Fibroblast of lung (primary cell): ENCODE results near the gene TMPRSS13. TPM values are rescaled to one million over a fixed set of nuclear protein-coding genes. Genes with fewer than 3 reads are reported as not detected.
"Not testable (repeated sequence)": the region's sequence is repeated elsewhere in the genome, so short reads cannot be mapped to it uniquely, and the experiment has no call there.

Experiments
- DNase-seq, 2 donors: peaks; one replicate each; pipeline versions ENCODE4 v3.0.0 to v3.0.0-alpha.2; 2010; ENCODE audit warnings: low read depth in 2 of 2
- H2AFZ ChIP-seq: 2 replicates; pipeline ENCODE4 v1.5.1; 2012; ENCODE audit warnings: low read length, control low read depth, inconsistent platforms
- H3K27ac ChIP-seq: 2 replicates; pipeline ENCODE4 v1.5.1; 2011; ENCODE audit warnings: low read length, control low read depth; ENCODE audit not compliant: insufficient read depth
- H3K27me3 ChIP-seq: 2 replicates; pipeline ENCODE4 v1.5.1; 2011; ENCODE audit warnings: mild to moderate bottlenecking, low read length; ENCODE audit not compliant: control insufficient read depth, insufficient read depth
- H3K36me3 ChIP-seq: 2 replicates; pipeline ENCODE4 v1.5.1; 2011; ENCODE audit warnings: low read length; ENCODE audit not compliant: control insufficient read depth, insufficient read depth
- H3K4me1 ChIP-seq: 2 replicates; pipeline ENCODE4 v1.5.1; 2011; ENCODE audit warnings: low read length; ENCODE audit not compliant: control insufficient read depth, insufficient read depth; ENCODE audit errors: extremely low read depth
- H3K4me2 ChIP-seq: 2 replicates; pipeline ENCODE4 v1.5.1; 2011; ENCODE audit warnings: low read length, control low read depth; ENCODE audit not compliant: insufficient read depth; ENCODE audit errors: extremely low read depth
- H3K4me3 ChIP-seq, 4 experiments: fragments of 200-600 bp in 1 of 4; sonication (generic) in 1 of 4; replicated peaks in 1 of 4; 2 replicates each; pipeline ENCODE4 v1.5.1; 2011 to 2016; ENCODE audit warnings: low read length in 4 of 4, low read depth in 3 of 4, mild to moderate bottlenecking in 3 of 4, control low read depth in 2 of 4, inconsistent platforms in 1 of 4, mixed read lengths in 1 of 4; ENCODE audit not compliant: insufficient read depth in 1 of 4; ENCODE audit errors: control extremely low read depth in 1 of 4
- H3K79me2 ChIP-seq: 2 replicates; pipeline ENCODE4 v1.5.1; 2012; ENCODE audit warnings: mild to moderate bottlenecking, low read length, inconsistent platforms; ENCODE audit not compliant: control insufficient read depth, insufficient read depth
- H3K9ac ChIP-seq: 2 replicates; pipeline ENCODE4 v1.5.1; 2011; ENCODE audit warnings: mild to moderate bottlenecking, low read length, control low read depth; ENCODE audit not compliant: insufficient read depth
- H3K9me3 ChIP-seq: 2 replicates; pipeline ENCODE4 v1.5.1; 2012; ENCODE audit warnings: low read depth, low read length; ENCODE audit not compliant: control insufficient read depth, insufficient read depth
- H4K20me1 ChIP-seq: 2 replicates; pipeline ENCODE4 v1.5.1; 2011; ENCODE audit warnings: low read length; ENCODE audit not compliant: control insufficient read depth, insufficient read depth; ENCODE audit errors: extremely low read depth
- EZH2 ChIP-seq: IDR thresholded peaks from 2 replicates; pipeline ENCODE4 v1.5.1; 2012; ENCODE audit warnings: low read length, control low read depth, mild to moderate bottlenecking; ENCODE audit errors: missing control alignments
- polyA minus RNA-seq: library from RNA; depleted of rRNA, polyadenylated mRNA; stranded (reverse); fragments of >200 nt; gene quantifications from 2 replicates; pipeline ENCODE4 v1.2.3, GENCODE V29; 2011; ENCODE audit warnings: low replicate concordance
- polyA plus RNA-seq, 2 donors: library from polyadenylated mRNA; depleted of rRNA in 1 of 2; stranded (reverse) in 1 of 2; unstranded in 1 of 2; fragments of >200 nt; gene quantifications; 2 replicates each; pipeline ENCODE4 v1.2.1, GENCODE V29; 2011 to 2012; ENCODE audit warnings: missing spikeins in 1 of 2
- total RNA-seq: library from RNA; depleted of rRNA; stranded (reverse); fragments of >200 nt; gene quantifications from 2 replicates; pipeline ENCODE4 v1.2.1, GENCODE V29; 2014
- TF ChIP-seq, protein P1 (sequence below), 2 donors: IDR thresholded peaks in 1 of 2; conservative IDR thresholded peaks in 1 of 2; 1 replicate in 1 of 2; 2 replicates in 1 of 2; pipeline ENCODE4 v1.5.1; 2011 to 2012; ENCODE audit warnings: low read length in 2 of 2, control low read depth in 1 of 2, inconsistent platforms in 1 of 2, low read depth in 1 of 2, mild to moderate bottlenecking in 1 of 2

The TMPRSS13 gene
- total RNA-seq (not detected in 2 replicates), polyA plus RNA-seq (not detected in 2 replicates), polyA minus RNA-seq (not detected in 2 replicates)
- polyA plus RNA-seq (2012): not detected in 2 replicates

DNA sequence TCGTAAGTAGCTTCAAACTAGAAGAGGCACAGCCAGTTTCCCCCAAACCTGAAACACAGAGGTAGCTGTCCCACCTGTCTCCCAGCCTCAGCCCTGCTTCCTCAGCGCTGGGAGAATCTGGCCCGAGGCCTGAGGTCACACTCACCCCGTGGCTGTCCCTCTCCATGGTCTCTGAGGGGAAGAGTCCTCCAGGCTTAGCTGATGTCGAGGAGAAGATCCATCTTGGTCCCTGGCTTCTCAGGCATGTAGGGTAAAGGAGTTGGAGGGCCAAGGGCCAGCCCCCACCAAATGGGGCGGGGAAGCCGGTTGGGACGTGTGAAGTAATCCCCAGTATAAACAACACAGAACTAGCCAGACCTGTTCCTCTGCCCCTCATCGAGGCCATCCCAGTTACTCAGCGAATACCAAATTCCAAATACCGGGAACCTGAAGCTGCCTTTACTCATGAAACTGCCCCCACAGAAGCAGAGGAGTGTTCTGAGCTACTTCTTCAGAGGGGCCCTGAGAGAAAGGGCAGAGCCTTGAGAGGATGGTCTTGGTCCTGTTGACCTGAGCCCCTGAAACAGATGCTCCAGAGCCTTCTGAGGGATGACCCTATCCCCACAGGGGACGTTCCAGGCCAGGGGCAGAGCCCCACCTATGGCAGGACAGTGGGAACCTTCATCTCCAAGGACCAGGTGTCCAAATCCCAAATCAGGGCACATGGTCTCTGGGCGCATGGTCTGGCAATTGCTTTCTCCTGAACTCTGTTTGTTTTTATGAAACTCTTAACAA, at the start of gene TMPRSS13:
Gene TMPRSS13 (minus strand): TSS at position 261 of the 774 bp plus-strand sequence. CDS start 95 bp downstream, at position 166.
- H3K4me1 ChIP-seq: no peaks in the 10 kb centered on the region
- H2AFZ ChIP-seq: no peak within 1 kb of the TSS
- H3K36me3 ChIP-seq: no peaks in the 10 kb centered on the region
- no peak within 1 kb of the TSS for H3K4me2 ChIP-seq
- H4K20me1 ChIP-seq: no peaks in the 10 kb centered on the region
- no peak within 1 kb of the TSS for H3K9ac ChIP-seq
- no peak within 1 kb of the TSS for H3K4me3 ChIP-seq
- H3K27me3 ChIP-seq: peaks cover 6% of the 10 kb centered on the region
- no peaks in the 10 kb centered on the region for H3K79me2 ChIP-seq
- no peak within 1 kb of the TSS for H3K27ac ChIP-seq
- no peak for TF ChIP-seq EZH2
- TF ChIP-seq, protein P1, sequence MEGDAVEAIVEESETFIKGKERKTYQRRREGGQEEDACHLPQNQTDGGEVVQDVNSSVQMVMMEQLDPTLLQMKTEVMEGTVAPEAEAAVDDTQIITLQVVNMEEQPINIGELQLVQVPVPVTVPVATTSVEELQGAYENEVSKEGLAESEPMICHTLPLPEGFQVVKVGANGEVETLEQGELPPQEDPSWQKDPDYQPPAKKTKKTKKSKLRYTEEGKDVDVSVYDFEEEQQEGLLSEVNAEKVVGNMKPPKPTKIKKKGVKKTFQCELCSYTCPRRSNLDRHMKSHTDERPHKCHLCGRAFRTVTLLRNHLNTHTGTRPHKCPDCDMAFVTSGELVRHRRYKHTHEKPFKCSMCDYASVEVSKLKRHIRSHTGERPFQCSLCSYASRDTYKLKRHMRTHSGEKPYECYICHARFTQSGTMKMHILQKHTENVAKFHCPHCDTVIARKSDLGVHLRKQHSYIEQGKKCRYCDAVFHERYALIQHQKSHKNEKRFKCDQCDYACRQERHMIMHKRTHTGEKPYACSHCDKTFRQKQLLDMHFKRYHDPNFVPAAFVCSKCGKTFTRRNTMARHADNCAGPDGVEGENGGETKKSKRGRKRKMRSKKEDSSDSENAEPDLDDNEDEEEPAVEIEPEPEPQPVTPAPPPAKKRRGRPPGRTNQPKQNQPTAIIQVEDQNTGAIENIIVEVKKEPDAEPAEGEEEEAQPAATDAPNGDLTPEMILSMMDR (conservative IDR thresholded peaks at IDR 0.05 in 1 of 2, IDR thresholded peaks at IDR 0.05 in 1 of 2; ENCODE audit: low read depth in 1 of 2, low read length in 2 of 2): no peak
- H3K9me3 ChIP-seq: no peaks in the 10 kb centered on the region
- no peak for DNase-seq

DNA sequence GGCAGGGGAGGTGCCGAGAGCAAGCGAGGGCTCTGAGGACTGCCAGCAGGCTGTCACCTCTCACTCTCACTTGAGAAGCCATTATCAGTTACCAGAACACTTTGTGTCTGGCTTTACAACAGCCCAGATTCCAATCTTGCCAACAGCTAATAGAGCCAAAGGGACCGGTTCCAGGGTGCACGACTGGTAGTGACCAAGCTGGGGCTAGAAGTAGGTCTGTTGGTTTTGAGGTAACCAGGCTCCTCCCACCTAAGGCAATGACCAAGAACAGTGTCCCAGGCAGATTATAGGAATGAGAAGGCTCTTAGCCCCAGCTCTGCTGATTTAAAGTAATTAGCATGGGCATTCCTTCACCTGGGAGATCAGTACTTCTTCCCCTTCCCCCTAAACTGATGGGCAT, 49.8 kb upstream of the TMPRSS13 start:
- Histone ChIP-seq H3K9me3 (no peaks in the 10 kb centered on the region), H3K4me1 (no peaks in the 10 kb centered on the region), H3K27me3 (no peaks in the 10 kb centered on the region), H3K9ac (no peak overlapping the region), H3K4me3 (no peak overlapping the region), H4K20me1 (no peaks in the 10 kb centered on the region), H2AFZ (no peak overlapping the region), H3K4me2 (no peak overlapping the region), H3K36me3 (no peaks in the 10 kb centered on the region), H3K79me2 (no peaks in the 10 kb centered on the region), H3K27ac (no peak overlapping the region)
- TF ChIP-seq EZH2: no peak
- TF ChIP-seq, protein P1 (conservative IDR thresholded peaks at IDR 0.05 in 1 of 2, IDR thresholded peaks at IDR 0.05 in 1 of 2; ENCODE audit: low read depth in 1 of 2, low read length in 2 of 2): no peak
- no peak for DNase-seq

DNA sequence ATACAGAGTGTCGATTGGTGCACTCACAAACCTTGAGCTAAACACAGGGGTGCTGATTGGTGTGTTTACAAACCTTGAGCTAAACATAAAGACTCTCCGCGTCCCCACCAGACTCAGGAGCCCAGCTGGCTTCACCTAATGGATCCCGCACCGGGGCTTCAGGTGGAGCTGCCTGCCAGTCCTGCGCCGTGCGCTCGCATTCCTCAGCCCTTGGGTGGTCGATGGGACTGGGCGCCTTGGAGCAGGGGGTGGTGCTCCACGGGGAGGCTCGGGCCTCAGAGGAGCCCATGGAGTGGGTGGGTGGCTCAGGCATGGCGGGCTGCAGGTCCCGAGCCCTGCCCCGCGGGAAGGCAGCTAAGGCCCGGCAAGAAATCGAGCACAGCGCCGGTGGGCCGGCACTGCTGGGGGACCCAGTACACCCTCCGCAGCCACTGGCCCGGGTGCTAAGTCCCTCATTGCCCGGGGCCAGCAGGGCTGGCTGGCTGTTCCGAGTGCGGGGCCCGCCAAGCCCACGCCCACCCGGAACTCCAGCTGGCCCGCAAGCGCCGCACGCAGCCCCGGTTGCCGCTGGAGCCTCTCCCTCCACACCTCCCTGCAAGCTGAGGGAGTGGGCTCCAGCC, 49.2 kb upstream of the TMPRSS13 start:
- H3K27ac ChIP-seq, H3K4me2 ChIP-seq, H4K20me1 ChIP-seq, H3K79me2 ChIP-seq, H3K9ac ChIP-seq, H3K4me1 ChIP-seq, H3K9me3 ChIP-seq, H2AFZ ChIP-seq, DNase-seq, H3K4me3 ChIP-seq, H3K27me3 ChIP-seq, H3K36me3 ChIP-seq: not testable (repeated sequence)

DNA sequence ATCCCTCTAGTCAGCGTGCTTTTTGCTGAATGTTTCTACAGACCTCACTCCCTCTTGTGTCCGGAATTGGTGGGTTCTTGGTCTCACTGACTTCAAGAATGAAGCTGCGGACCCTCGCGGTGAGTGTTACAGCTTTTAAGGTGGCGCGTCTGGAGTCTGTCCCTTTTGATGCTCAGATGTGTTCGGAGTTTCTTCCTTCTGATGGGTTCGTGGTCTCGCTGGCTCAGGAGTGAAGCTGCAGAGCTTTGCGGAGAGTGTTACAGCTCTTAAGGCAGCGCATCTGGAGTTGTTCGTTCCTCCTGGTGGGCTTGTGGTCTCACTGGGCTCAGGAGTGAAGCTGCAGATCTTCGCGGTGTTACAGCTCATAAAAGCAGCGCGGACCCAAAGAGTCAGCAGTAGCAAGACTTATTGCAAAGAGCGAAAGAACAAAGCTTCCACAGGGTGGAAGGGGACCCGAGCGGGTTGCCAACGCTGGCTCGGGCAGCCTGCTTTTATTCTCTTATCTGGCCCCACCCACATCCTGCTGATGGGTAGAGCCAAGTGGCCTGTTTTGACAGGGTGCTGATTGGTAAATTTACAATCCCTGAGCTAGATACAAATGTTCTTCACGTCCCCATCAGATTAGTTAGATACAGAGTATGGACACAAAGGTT, 48.5 kb upstream of the TMPRSS13 start:
- not testable (repeated sequence) for H3K9ac ChIP-seq, DNase-seq, H3K4me2 ChIP-seq, H3K27me3 ChIP-seq, H3K9me3 ChIP-seq, H2AFZ ChIP-seq, H3K36me3 ChIP-seq, H3K79me2 ChIP-seq, H4K20me1 ChIP-seq, H3K27ac ChIP-seq, H3K4me1 ChIP-seq, H3K4me3 ChIP-seq
